Upper lobe of right lung (tissue), 1 donor: ENCODE data around the gene COL15A1. TPM values are rescaled to one million over a fixed set of nuclear protein-coding genes. Genes with fewer than 3 reads are reported as not detected.

Experiments
- ATAC-seq: fragments of 200-7000 bp; cut with Tn5 transposase; one replicate; pipeline ENCODE4 v1.9.1; 2020; ENCODE audit warnings: mild to moderate bottlenecking, moderate library complexity
- DNase-seq: peaks from one replicate; pipeline ENCODE4 v3.0.0-alpha.2; 2020
- H3K27ac ChIP-seq: fragments of 200-600 bp; one replicate; pipeline ENCODE4 v1.8.0; 2022
- H3K27me3 ChIP-seq: fragments of 200-600 bp; one replicate; pipeline ENCODE4 v1.8.0; 2022; ENCODE audit warnings: mild to moderate bottlenecking
- H3K36me3 ChIP-seq: fragments of 200-600 bp; one replicate; pipeline ENCODE4 v1.8.0; 2022
- H3K4me1 ChIP-seq: fragments of 200-600 bp; one replicate; pipeline ENCODE4 v1.8.0; 2022
- H3K4me3 ChIP-seq: fragments of 200-600 bp; one replicate; pipeline ENCODE4 v1.8.0; 2022; ENCODE audit warnings: mild to moderate bottlenecking
- H3K9me3 ChIP-seq: fragments of 200-600 bp; one replicate; pipeline ENCODE4 v1.8.0; 2022
- intact Hi-C: fragments of 100-400 bp; cut with DNase I; formaldehyde crosslinking; loops from one replicate; pipeline ENCODE4 v1.11.0; 2022
- long read RNA-seq: library from polyadenylated mRNA; unstranded; transcript quantifications from one replicate; pipeline ENCODE4 v2.0.0, GENCODE V29; 2021
- total RNA-seq: library from RNA; stranded (reverse); fragmentation: NEBNext Ultra II Directional; extraction: Animal tissue kit (Norgen Biotek cat#: 25700); gene quantifications from one replicate; pipeline ENCODE4 v1.2.1, GENCODE V29; 2021
- TF ChIP-seq, protein P1 (sequence below): fragments of 200-600 bp; IDR thresholded peaks from one replicate; pipeline ENCODE4 v1.8.0; 2022; ENCODE audit warnings: antibody characterized with exemption
- donor health status: DM: no; HTN: yes; CAD: no; lungs with severe emphysema.

COL15A1 gene
- 8.0 TPM for total RNA-seq
- long read RNA-seq, full-length matches to known transcripts = 8 of 22 reads
- long read RNA-seq, partial matches to known transcripts = 9 of 22 reads
- long read RNA-seq, other reads (novel, unspliced or antisense) = 5 of 22 reads

DNA sequence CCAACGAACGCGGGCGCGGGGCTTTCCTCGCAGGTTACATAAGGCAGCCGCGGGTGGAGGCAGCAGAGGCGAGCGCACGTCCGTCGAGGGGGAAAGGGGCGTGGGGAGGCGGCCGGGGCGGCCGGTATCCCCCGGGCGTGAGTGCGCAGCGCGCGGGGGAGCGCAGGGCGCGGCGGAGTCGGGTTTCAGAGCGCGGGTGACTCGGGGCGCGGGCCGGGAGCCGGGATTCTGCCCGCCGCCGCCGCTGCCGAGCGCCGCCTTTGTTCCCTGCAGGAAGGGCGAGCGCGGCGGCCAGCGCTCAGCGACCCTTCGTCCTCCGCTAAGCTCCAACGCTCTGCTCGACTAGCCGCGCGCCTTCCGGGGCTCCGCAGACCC, at the start of gene COL15A1:
Gene COL15A1 (plus strand): TSS at position 226 of the 375 bp plus-strand sequence. CDS start 155 bp downstream, outside the sequence.
- Histone ChIP-seq H3K4me3 (peak within 1 kb of the TSS; percentile 51), H3K27me3 (peaks cover 35% of the 10 kb centered on the region), H3K27ac (peak within 1 kb of the TSS; percentile 24), H3K9me3 (no peaks in the 10 kb centered on the region), H3K4me1 (no peaks in the 10 kb centered on the region), H3K36me3 (no peaks in the 10 kb centered on the region)
- no peak for DNase-seq
- TF ChIP-seq, protein P1, sequence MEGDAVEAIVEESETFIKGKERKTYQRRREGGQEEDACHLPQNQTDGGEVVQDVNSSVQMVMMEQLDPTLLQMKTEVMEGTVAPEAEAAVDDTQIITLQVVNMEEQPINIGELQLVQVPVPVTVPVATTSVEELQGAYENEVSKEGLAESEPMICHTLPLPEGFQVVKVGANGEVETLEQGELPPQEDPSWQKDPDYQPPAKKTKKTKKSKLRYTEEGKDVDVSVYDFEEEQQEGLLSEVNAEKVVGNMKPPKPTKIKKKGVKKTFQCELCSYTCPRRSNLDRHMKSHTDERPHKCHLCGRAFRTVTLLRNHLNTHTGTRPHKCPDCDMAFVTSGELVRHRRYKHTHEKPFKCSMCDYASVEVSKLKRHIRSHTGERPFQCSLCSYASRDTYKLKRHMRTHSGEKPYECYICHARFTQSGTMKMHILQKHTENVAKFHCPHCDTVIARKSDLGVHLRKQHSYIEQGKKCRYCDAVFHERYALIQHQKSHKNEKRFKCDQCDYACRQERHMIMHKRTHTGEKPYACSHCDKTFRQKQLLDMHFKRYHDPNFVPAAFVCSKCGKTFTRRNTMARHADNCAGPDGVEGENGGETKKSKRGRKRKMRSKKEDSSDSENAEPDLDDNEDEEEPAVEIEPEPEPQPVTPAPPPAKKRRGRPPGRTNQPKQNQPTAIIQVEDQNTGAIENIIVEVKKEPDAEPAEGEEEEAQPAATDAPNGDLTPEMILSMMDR = no peak
- intact Hi-C loops = no loop called here
- peak; percentile 53 for ATAC-seq

DNA sequence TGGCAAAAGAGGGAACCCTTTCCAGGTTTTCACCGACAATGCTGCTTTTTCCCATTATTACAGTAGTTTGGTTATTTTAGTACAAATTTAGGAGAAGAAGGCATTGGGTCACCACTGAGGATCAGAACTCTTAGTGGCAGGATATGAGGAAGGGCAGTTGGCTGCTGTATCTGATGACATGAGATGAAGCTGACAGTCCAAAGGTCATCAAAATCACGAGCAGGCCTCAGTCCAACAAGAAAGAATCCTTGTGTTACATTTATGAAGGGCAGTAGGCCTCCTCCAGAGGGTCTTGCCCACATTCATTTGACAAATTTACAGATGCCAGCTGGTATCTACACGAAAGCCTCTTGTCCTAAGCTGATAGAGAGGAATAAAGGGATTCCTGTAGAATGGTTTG, 49.5 kb upstream of the COL15A1 start:
- TF ChIP-seq, protein P1 = no peak
- ATAC-seq = no peak
- Histone ChIP-seq H3K27ac (no peak overlapping the region), H3K4me3 (no peak overlapping the region), H3K4me1 (no peaks in the 10 kb centered on the region), H3K9me3 (no peaks in the 10 kb centered on the region), H3K27me3 (no peaks in the 10 kb centered on the region), H3K36me3 (no peaks in the 10 kb centered on the region)
- intact Hi-C loops = no loop called here
- no peak for DNase-seq

DNA sequence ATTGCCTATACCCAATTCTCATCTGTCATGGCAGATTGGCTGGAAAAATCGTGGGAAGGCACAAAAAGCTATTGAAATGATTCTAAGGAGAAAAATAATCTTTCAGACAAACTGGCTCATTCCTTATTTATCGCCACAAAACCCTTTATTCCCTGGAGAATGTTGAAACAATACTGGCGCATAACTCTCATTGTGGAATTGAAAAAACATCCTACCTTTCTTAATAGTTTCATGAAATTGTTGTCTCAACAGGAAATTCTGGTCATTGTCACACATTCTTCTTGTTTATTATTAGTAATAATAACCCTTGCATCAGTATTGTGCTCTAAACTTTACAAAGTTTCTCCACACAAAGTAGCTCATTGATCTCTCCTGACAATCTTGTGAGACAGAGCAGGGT, 48.9 kb upstream of the COL15A1 start:
- H3K36me3 ChIP-seq = no peaks in the 10 kb centered on the region
- intact Hi-C loops = no loop called here
- DNase-seq (no peak), ATAC-seq (no peak)
- H3K27me3 ChIP-seq = no peaks in the 10 kb centered on the region
- no peaks in the 10 kb centered on the region for H3K4me1 ChIP-seq
- H3K9me3 ChIP-seq = no peaks in the 10 kb centered on the region
- no peak overlapping the region for H3K27ac ChIP-seq
- TF ChIP-seq, protein P1 = no peak
- H3K4me3 ChIP-seq = no peak overlapping the region

DNA sequence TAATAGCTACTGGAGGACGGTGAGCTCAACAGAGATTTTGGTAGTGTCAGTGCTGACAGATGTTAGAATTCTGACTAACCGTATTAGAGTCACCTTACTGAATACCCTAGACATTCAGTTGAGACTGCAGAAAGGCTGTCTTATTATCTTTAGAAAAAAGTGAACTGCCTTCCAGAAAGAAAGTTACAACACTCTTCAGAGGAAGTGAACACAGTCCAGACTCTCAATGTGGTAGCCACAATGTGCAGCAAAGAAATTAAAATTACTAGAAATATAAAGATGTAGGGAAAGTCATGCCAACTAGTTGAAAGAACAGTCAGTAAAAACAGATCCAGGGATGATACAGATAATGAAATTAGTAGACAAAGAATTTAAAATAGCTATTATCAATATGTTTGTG, 47.1 kb upstream of the COL15A1 start:
- Histone ChIP-seq H3K36me3 (no peaks in the 10 kb centered on the region), H3K4me3 (no peak overlapping the region), H3K27me3 (no peaks in the 10 kb centered on the region), H3K27ac (no peak overlapping the region), H3K9me3 (no peaks in the 10 kb centered on the region), H3K4me1 (no peaks in the 10 kb centered on the region)
- TF ChIP-seq, protein P1 = no peak
- DNase-seq = no peak
- ATAC-seq = no peak
- intact Hi-C loops = no loop called here

DNA sequence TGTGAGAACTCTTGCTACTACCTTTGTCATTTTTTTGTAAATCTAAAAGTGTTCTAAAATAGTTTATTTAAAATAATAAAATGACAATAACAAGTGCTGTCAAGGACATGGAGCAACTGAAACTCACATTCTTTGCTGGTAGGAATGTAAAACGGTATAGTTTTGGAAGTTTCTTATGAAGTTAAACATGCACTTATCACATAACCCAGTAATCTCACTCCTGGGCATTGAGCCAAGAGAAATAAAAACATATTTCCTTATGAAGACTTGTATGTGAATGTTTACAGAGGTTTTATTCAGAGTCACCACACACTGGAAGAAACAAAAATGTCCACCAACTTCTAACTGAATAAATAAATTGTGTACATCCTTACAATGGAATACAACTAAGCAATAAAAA, 46.0 kb upstream of the COL15A1 start:
- H3K27ac ChIP-seq = no peak overlapping the region
- H3K4me1 ChIP-seq = no peaks in the 10 kb centered on the region
- intact Hi-C loops = no loop called here
- DNase-seq (no peak), ATAC-seq (no peak)
- no peak overlapping the region for H3K4me3 ChIP-seq
- TF ChIP-seq, protein P1 = no peak
- no peaks in the 10 kb centered on the region for H3K36me3 ChIP-seq
- no peaks in the 10 kb centered on the region for H3K27me3 ChIP-seq
- no peaks in the 10 kb centered on the region for H3K9me3 ChIP-seq

DNA sequence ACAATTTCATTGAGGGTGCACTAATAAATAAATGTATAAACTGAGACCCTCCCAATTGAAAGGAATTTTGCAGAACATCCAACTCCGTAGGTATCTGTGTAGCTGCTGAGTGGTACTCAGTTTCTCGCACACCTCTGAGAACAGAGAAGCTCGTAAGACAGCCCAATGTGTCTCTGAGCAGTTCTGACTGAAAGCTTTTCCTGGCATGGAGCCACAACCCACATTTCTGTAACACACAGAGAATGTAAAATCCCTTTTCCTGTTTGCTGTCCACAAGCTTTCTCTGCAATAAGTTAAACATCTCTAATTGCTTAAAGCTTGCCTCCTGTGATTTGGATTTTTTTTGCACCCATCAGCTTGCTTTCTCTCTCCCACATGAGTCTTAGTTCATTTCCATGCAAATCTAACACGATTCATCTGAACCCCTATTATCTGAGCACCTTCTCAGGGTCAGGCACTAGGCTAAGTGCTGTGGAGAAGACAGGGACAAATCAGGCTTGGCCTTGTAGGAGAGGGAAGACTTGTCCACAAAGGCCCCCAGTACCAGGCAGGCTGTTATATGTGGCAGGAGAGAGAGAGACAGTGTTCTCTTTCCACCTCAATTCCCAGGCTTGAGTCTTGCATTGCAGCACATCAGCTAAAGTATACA, 44.2 kb upstream of the COL15A1 start:
- TF ChIP-seq, protein P1 = no peak
- Histone ChIP-seq H3K27me3 (no peaks in the 10 kb centered on the region), H3K4me3 (no peak overlapping the region), H3K9me3 (no peaks in the 10 kb centered on the region), H3K4me1 (no peaks in the 10 kb centered on the region), H3K27ac (no peak overlapping the region), H3K36me3 (no peaks in the 10 kb centered on the region)
- no peak for DNase-seq
- intact Hi-C loops = no loop called here
- no peak for ATAC-seq
